T-cell (primary cell): ENCODE results near the gene C21orf58. TPM values are rescaled to one million over a fixed set of nuclear protein-coding genes. Genes with fewer than 3 reads are reported as not detected.

ENCODE experiments used
- ATAC-seq, 4 experiments: fragments of 200-7000 bp in 3 of 4; fragments of 150-1000 bp in 1 of 4; cut with Tn5 transposase; replicated peaks in 1 of 4; 1 replicate in 3 of 4; 2 replicates in 1 of 4; pipeline ENCODE4 v1.10.0; 2021; ENCODE audit warnings: moderate library complexity in 3 of 4, mild to moderate bottlenecking in 2 of 4, moderate number of reproducible peaks in 1 of 4
- CTCF ChIA-PET, 2 donors: fragments of 300-600 bp; sonication (Branson Sonifier 250); formaldehyde crosslinking; loops; one replicate each; lab custom pipeline; 2022; ENCODE audit warnings: antibody characterized with exemption in 2 of 2; lab: Charles Lee
- POLR2A ChIA-PET, 2 donors: fragments of 300-600 bp; sonication (Branson Sonifier 250); formaldehyde crosslinking; loops; one replicate each; lab custom pipeline; 2022; ENCODE audit warnings: antibody characterized with exemption in 2 of 2; lab: Charles Lee
- DNase-seq, 35 experiments: peaks; one replicate each; pipeline versions ENCODE4 v3.0.0 to v3.0.0-alpha.2; 2013 to 2023
- H3K27ac ChIP-seq: one replicate; pipeline ENCODE4 v1.5.1; 2013; ENCODE audit warnings: low read length
- H3K27me3 ChIP-seq, 2 experiments: replicated peaks in 1 of 2; 1 replicate in 1 of 2; 2 replicates in 1 of 2; pipeline versions ENCODE4 v1.6.1 to v1.7.0; 2013; ENCODE audit warnings: low read length in 1 of 2, mixed read lengths in 1 of 2; ENCODE audit not compliant: control insufficient read depth in 2 of 2, insufficient read depth in 2 of 2; ENCODE audit errors: extremely low read depth in 1 of 2
- H3K36me3 ChIP-seq, 2 donors: 1 replicate in 1 of 2; 2 replicates in 1 of 2; pipeline versions ENCODE4 v1.6.1 to v1.7.0; 2013; ENCODE audit warnings: low read length in 1 of 2; ENCODE audit not compliant: control insufficient read depth in 2 of 2, insufficient read depth in 1 of 2; ENCODE audit errors: extremely low read depth in 1 of 2
- H3K4me1 ChIP-seq, 2 experiments: 1 replicate in 1 of 2; 2 replicates in 1 of 2; pipeline versions ENCODE4 v1.6.1 to v1.7.0; 2013; ENCODE audit warnings: low read length in 2 of 2, mixed read lengths in 1 of 2; ENCODE audit not compliant: insufficient read depth in 2 of 2, control insufficient read depth in 1 of 2; ENCODE audit errors: extremely low read depth in 1 of 2
- H3K4me3 ChIP-seq, 2 donors: 1 replicate in 1 of 2; 2 replicates in 1 of 2; pipeline versions ENCODE4 v1.5.1 to v1.7.0; 2013; ENCODE audit warnings: mild to moderate bottlenecking in 2 of 2, low read length in 1 of 2, moderate library complexity in 1 of 2; ENCODE audit not compliant: control insufficient read depth in 1 of 2; ENCODE audit errors: extremely low read depth in 1 of 2
- H3K9me3 ChIP-seq: 2 replicates; pipeline ENCODE4 v1.7.0; 2013
- H3K27ac Mint-ChIP-seq, 2 donors: one replicate each; pipeline ENCODE4 v1.8.0; 2020 to 2021; ENCODE audit warnings: mild to moderate bottlenecking in 2 of 2, mixed read lengths in 2 of 2
- H3K27me3 Mint-ChIP-seq, 2 donors: one replicate each; pipeline ENCODE4 v1.8.0; 2021 to 2022; ENCODE audit warnings: mixed read lengths in 2 of 2
- H3K36me3 Mint-ChIP-seq: one replicate; pipeline ENCODE4 v1.8.0; 2021; ENCODE audit warnings: mixed read lengths
- H3K4me1 Mint-ChIP-seq, 3 donors: one replicate each; pipeline ENCODE4 v1.8.0; 2020 to 2022; ENCODE audit warnings: mixed read lengths in 3 of 3, mild to moderate bottlenecking in 1 of 3
- H3K4me3 Mint-ChIP-seq, 3 donors: one replicate each; pipeline ENCODE4 v1.8.0; 2020 to 2022; ENCODE audit warnings: mild to moderate bottlenecking in 3 of 3, mixed read lengths in 3 of 3, moderate library complexity in 3 of 3
- H3K9me3 Mint-ChIP-seq, 3 donors: one replicate each; pipeline ENCODE4 v1.8.0; 2020 to 2022; ENCODE audit warnings: mixed read lengths in 3 of 3
- WGBS: methylation state at CpG from one replicate; pipeline ENCODE4 v1.1.5; 2013; ENCODE audit warnings: missing lambda C conversion rate; ENCODE audit not compliant: insufficient coverage; 5-methylcytosine and 5-hydroxymethylcytosine counted together
- total RNA-seq, 35 experiments: library from RNA in 6 of 35; stranded (reverse) in 6 of 35; fragments of 120-200 nt in 1 of 35; gene quantifications; one replicate each; pipeline versions ENCODE4 v1.2.1 to v1.2.4 and lab custom pipeline; 2013 to 2026

Gene C21orf58
- total RNA-seq, 5 donors from 2014 or later (not counting 1 experiment from before 2014, with no cell fraction given) = 3.9 to 9.2 (median 8.3) TPM

DNA sequence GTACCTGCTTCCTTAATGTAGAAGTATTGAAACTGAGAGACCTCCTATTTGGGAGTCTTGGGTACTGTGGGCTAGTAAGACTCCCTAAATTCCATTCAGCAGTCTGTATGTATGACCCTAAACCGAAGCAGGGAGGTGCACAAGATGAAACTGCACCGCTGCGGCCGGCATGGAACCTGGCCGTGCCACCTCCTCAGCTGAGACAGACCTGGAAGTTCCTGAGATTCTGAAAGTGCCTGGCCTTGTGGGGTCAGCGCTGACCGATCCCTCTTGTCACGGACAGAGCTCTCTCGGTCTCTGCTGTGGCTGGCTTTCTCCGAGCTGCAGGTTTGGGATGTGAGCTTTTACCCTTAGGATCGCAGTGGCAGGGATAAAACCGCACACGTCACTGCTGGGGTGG, 27.3 kb upstream of the C21orf58 start:
- Mint-ChIP-seq H3K27ac (no peak overlapping the region), H3K36me3 (peaks cover 48% of the 10 kb centered on the region), H3K4me3 (no peak overlapping the region), H3K9me3 (no peaks in the 10 kb centered on the region), H3K4me1 (peaks cover 0 to 1% (median 0%) of the 10 kb centered on the region in 3 donors), H3K27me3 (no peaks in the 10 kb centered on the region)
- peaks cover 39 to 96% of the 10 kb centered on the region in 2 donors for H3K36me3 ChIP-seq
- peaks cover 0 to 7% of the 10 kb centered on the region in 2 experiments for H3K4me1 ChIP-seq
- DNase-seq (no peak), ATAC-seq (no peak)
- POLR2A ChIA-PET = no interaction called here
- 99% methylated on average over 11 of the region's 13 CpGs for WGBS
- no peak overlapping the region for H3K4me3 ChIP-seq
- CTCF ChIA-PET = no interaction called here
- H3K27ac ChIP-seq = no peak overlapping the region
- H3K9me3 ChIP-seq = no peaks in the 10 kb centered on the region
- H3K27me3 ChIP-seq = no peaks in the 10 kb centered on the region

GRCh38 chr21:46350571-46350970, 26.9 kb upstream of the C21orf58 start:
- ChIA-PET POLR2A (no interaction called here), CTCF (no interaction called here)
- Histone ChIP-seq H3K9me3 (no peaks in the 10 kb centered on the region), H3K27ac (no peak overlapping the region), H3K4me3 (no peak overlapping the region), H3K4me1 (peaks cover 0 to 3% of the 10 kb centered on the region in 2 experiments), H3K36me3 (peaks cover 38 to 96% of the 10 kb centered on the region in 2 donors), H3K27me3 (no peaks in the 10 kb centered on the region)
- Mint-ChIP-seq H3K27me3 (no peaks in the 10 kb centered on the region), H3K9me3 (no peaks in the 10 kb centered on the region), H3K4me3 (no peak overlapping the region), H3K4me1 (peaks cover 0 to 1% (median 0%) of the 10 kb centered on the region in 3 donors), H3K27ac (no peak overlapping the region), H3K36me3 (peaks cover 51% of the 10 kb centered on the region)
- WGBS = 96% methylated on average over 4 of the region's 8 CpGs
- ATAC-seq (no peak), DNase-seq (no peak)

GRCh38 chr21:46349134-46349760, 25.6 kb upstream of the C21orf58 start:
- 97% methylated on average over 15 of the region's 17 CpGs for WGBS

GRCh38 chr21:46347791-46348381, 24.2 kb upstream of the C21orf58 start:
- H3K36me3 ChIP-seq = peaks cover 25 to 76% of the 10 kb centered on the region in 2 donors
- Mint-ChIP-seq H3K27me3 (no peaks in the 10 kb centered on the region), H3K4me1 (peaks cover under 1 to 6% (median 4%) of the 10 kb centered on the region in 3 donors), H3K9me3 (no peaks in the 10 kb centered on the region), H3K27ac (no peak overlapping the region), H3K36me3 (peaks cover 48% of the 10 kb centered on the region), H3K4me3 (no peak overlapping the region)
- ATAC-seq = no peak
- CTCF ChIA-PET = no interaction called here
- no peaks in the 10 kb centered on the region for H3K4me1 ChIP-seq
- no peak overlapping the region for H3K27ac ChIP-seq
- H3K27me3 ChIP-seq = no peaks in the 10 kb centered on the region
- H3K4me3 ChIP-seq = no peak overlapping the region
- peak in 1 of 35 experiments; percentile 59 for DNase-seq
- H3K9me3 ChIP-seq = no peaks in the 10 kb centered on the region
- 91% methylated on average over 11 of the region's 12 CpGs for WGBS
- POLR2A ChIA-PET = no interaction called here

More at GRCh38 chr21:46349134-46349760, 25.6 kb upstream of the C21orf58 start:
- no peak for DNase-seq
- Mint-ChIP-seq H3K36me3 (peaks cover 49% of the 10 kb centered on the region), H3K9me3 (no peaks in the 10 kb centered on the region), H3K4me1 (no peaks in the 10 kb centered on the region), H3K4me3 (no peak overlapping the region), H3K27ac (no peak overlapping the region), H3K27me3 (no peaks in the 10 kb centered on the region)
- Histone ChIP-seq H3K4me1 (no peaks in the 10 kb centered on the region), H3K9me3 (no peaks in the 10 kb centered on the region), H3K27ac (no peak overlapping the region), H3K36me3 (peaks cover 33 to 86% of the 10 kb centered on the region in 2 donors), H3K4me3 (no peak overlapping the region), H3K27me3 (no peaks in the 10 kb centered on the region)
- POLR2A ChIA-PET = no interaction called here
- CTCF ChIA-PET = no interaction called here
- no peak for ATAC-seq

DNA sequence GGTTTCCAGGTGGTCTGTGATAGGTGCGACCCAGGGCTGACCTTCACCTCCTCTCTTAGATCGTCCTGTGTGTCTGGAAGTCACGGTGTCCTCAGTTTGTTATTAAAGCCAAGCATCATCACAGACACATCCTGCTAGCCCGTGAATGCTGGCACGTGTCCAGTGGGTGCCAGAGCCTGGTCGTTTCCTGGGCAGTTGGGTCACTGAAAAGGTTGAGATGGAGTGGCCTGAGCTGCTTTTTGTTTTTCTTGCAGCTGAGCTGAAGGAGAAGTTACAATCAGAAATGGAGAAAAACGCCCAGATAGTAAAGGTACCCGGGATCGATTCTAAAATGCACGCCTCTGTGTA, 23.5 kb upstream of the C21orf58 start:
- ChIA-PET CTCF (no interaction called here), POLR2A (no interaction called here)
- H3K36me3 ChIP-seq = peaks cover 25 to 71% of the 10 kb centered on the region in 2 donors
- Mint-ChIP-seq H3K9me3 (no peaks in the 10 kb centered on the region), H3K4me3 (no peak overlapping the region), H3K27ac (no peak overlapping the region), H3K27me3 (no peaks in the 10 kb centered on the region), H3K36me3 (peaks cover 51% of the 10 kb centered on the region), H3K4me1 (peaks cover 2 to 6% (median 4%) of the 10 kb centered on the region in 3 donors)
- no peak for ATAC-seq
- WGBS = 94% methylated on average over 8 of the region's 10 CpGs
- H3K27me3 ChIP-seq = no peaks in the 10 kb centered on the region
- no peak for DNase-seq
- no peaks in the 10 kb centered on the region for H3K4me1 ChIP-seq
- H3K27ac ChIP-seq = no peak overlapping the region
- H3K4me3 ChIP-seq = no peak overlapping the region
- H3K9me3 ChIP-seq = no peaks in the 10 kb centered on the region

- ChIA-PET CTCF (no interaction called here), POLR2A (no interaction called here)
- H3K4me1 ChIP-seq = no peaks in the 10 kb centered on the region
- no peaks in the 10 kb centered on the region for H3K9me3 Mint-ChIP-seq
- H3K36me3 Mint-ChIP-seq = peaks cover 50% of the 10 kb centered on the region
- no peaks in the 10 kb centered on the region for H3K27me3 ChIP-seq
- WGBS = 96% methylated on average over 32 of the region's 34 CpGs
- H3K9me3 ChIP-seq = no peaks in the 10 kb centered on the region
- H3K27ac ChIP-seq = no peak overlapping the region
- H3K27me3 Mint-ChIP-seq = no peaks in the 10 kb centered on the region
- H3K27ac Mint-ChIP-seq = no peak overlapping the region
- H3K36me3 ChIP-seq = peaks cover 20 to 65% of the 10 kb centered on the region in 2 donors
- H3K4me1 Mint-ChIP-seq = peaks cover 2 to 6% (median 4%) of the 10 kb centered on the region in 3 donors
- no peak for DNase-seq
- no peak overlapping the region for H3K4me3 Mint-ChIP-seq
- no peak for ATAC-seq
- no peak overlapping the region for H3K4me3 ChIP-seq
Observed at GRCh38 chr21:46346296-46347202, 22.9 kb upstream of the C21orf58 start.
